HEK293T (cell line): Measurements from ENCODE around the gene TMEM61.

Source experiments
- BHLHE40 ChIP-seq: fragments of 450-650 bp; IDR thresholded peaks from 2 replicates; pipeline ENCODE4 v1.6.1; 2016; ENCODE audit warnings: mild to moderate bottlenecking, moderate library complexity, borderline replicate concordance
- FOXA1 ChIP-seq: fragments of 450-650 bp; IDR thresholded peaks from 2 replicates; pipeline ENCODE4 v1.6.1; 2016; ENCODE audit warnings: mild to moderate bottlenecking
- FOXK2 ChIP-seq: fragments of 450-650 bp; IDR thresholded peaks from 2 replicates; pipeline ENCODE4 v1.6.1; 2016; ENCODE audit warnings: mild to moderate bottlenecking
- FOXM1 ChIP-seq: fragments of 450-650 bp; IDR thresholded peaks from 2 replicates; pipeline ENCODE4 v1.6.1; 2017; ENCODE audit warnings: mild to moderate bottlenecking, borderline replicate concordance
- HDGF ChIP-seq: fragments of 450-650 bp; IDR thresholded peaks from 2 replicates; pipeline ENCODE4 v1.6.1; 2017; ENCODE audit warnings: antibody characterized with exemption, borderline replicate concordance
- L3MBTL2 ChIP-seq: fragments of 450-650 bp; conservative IDR thresholded peaks from 2 replicates; pipeline ENCODE4 v1.6.1; 2016; ENCODE audit warnings: mild to moderate bottlenecking
- LEF1 ChIP-seq: fragments of 450-650 bp; IDR thresholded peaks from 2 replicates; pipeline ENCODE4 v1.6.1; 2017; ENCODE audit warnings: mild to moderate bottlenecking, borderline replicate concordance
- NFRKB ChIP-seq: fragments of 450-650 bp; IDR thresholded peaks from 2 replicates; pipeline ENCODE4 v1.6.1; 2016; ENCODE audit warnings: mild to moderate bottlenecking, moderate library complexity
- SP1 ChIP-seq: fragments of 450-650 bp; IDR thresholded peaks from 2 replicates; pipeline ENCODE4 v1.6.1; 2017
- SUZ12 ChIP-seq: fragments of 450-650 bp; IDR thresholded peaks from 2 replicates; pipeline ENCODE4 v1.6.1; 2016; ENCODE audit warnings: mild to moderate bottlenecking
- TARDBP ChIP-seq: fragments of 450-650 bp; IDR thresholded peaks from 2 replicates; pipeline ENCODE4 v1.6.1; 2016
- ZNF384 ChIP-seq: fragments of 450-650 bp; IDR thresholded peaks from 2 replicates; pipeline ENCODE4 v1.6.1; 2016
- TF ChIP-seq, protein P1 (sequence below): fragments of 450-650 bp; IDR thresholded peaks from 2 replicates; pipeline ENCODE4 v1.6.1; 2016

DNA sequence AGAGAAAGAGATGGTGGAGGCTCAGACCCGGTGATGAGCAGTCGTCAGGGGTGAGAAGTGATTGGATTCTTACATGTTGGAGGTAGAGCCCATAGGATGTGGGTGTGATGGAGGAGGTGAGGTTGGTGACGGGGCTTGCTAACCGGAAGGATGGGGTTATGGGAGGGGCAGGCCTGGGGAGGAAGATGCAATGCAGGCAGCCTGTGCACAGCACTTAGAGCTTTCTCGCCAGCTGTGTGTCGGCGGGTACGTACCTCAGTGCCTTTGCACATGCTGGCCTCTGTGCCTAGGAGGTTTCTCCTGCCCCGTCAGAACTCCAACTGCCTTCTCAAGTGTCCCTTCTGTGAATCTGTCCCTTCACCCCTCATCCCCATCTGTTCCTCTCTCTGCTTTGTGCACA, 15.4 kb downstream of the TMEM61 start:
- TF ChIP-seq SP1 (no peak), LEF1 (no peak), HDGF (no peak), NFRKB (no peak), FOXK2 (no peak), FOXA1 (no peak), BHLHE40 (no peak), TARDBP (no peak), L3MBTL2 (no peak), SUZ12 (no peak), FOXM1 (no peak), ZNF384 (no peak)
- TF ChIP-seq, protein P1, sequence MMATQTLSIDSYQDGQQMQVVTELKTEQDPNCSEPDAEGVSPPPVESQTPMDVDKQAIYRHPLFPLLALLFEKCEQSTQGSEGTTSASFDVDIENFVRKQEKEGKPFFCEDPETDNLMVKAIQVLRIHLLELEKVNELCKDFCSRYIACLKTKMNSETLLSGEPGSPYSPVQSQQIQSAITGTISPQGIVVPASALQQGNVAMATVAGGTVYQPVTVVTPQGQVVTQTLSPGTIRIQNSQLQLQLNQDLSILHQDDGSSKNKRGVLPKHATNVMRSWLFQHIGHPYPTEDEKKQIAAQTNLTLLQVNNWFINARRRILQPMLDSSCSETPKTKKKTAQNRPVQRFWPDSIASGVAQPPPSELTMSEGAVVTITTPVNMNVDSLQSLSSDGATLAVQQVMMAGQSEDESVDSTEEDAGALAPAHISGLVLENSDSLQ, result no peak
